ENCODE results near the gene ATP2A1.
A peak's percentile ranks its signal among the peaks of the same experiment; 100 is the strongest.

The ATP2A1 gene

DNA sequence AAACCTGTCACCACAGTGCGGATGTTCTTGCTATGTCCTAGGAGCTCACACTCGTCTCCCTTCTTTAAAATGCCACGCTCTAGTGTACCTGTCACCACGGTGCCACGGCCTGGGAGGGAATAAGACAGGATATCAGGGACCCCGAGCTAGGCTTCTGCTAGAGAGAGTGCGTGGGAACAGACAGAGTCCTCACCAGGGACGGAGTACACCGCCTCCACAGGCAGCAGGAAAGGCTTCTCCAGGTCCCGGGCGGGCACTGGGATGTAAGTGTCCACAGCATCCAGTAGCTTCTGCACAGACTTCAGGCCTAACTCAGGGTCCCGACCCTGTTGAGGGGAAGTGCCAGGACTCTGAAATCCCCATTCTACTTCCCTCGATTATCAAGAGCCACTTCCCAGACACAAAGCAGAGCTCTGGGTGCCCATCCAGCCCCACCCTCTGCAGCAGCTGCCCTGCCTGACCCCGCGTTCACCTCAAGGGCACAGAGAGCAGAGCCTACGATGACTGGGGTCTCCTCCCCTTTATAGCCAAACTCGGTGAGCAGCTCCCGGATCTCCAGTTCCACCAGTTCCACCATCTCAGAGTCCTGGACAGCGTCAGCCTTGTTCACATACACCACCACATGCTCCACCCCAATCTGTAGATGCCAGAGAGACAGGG lies 33.9 kb upstream of the ATP2A1 start:
- no peak overlapping the region for H3K4me3 ChIP-seq (ENCODE audit: low read depth, low read length)
- TF ChIP-seq, protein P1, sequence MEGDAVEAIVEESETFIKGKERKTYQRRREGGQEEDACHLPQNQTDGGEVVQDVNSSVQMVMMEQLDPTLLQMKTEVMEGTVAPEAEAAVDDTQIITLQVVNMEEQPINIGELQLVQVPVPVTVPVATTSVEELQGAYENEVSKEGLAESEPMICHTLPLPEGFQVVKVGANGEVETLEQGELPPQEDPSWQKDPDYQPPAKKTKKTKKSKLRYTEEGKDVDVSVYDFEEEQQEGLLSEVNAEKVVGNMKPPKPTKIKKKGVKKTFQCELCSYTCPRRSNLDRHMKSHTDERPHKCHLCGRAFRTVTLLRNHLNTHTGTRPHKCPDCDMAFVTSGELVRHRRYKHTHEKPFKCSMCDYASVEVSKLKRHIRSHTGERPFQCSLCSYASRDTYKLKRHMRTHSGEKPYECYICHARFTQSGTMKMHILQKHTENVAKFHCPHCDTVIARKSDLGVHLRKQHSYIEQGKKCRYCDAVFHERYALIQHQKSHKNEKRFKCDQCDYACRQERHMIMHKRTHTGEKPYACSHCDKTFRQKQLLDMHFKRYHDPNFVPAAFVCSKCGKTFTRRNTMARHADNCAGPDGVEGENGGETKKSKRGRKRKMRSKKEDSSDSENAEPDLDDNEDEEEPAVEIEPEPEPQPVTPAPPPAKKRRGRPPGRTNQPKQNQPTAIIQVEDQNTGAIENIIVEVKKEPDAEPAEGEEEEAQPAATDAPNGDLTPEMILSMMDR (IDR thresholded peaks at IDR 0.05; ENCODE audit: low read depth, low read length): no peak

DNA sequence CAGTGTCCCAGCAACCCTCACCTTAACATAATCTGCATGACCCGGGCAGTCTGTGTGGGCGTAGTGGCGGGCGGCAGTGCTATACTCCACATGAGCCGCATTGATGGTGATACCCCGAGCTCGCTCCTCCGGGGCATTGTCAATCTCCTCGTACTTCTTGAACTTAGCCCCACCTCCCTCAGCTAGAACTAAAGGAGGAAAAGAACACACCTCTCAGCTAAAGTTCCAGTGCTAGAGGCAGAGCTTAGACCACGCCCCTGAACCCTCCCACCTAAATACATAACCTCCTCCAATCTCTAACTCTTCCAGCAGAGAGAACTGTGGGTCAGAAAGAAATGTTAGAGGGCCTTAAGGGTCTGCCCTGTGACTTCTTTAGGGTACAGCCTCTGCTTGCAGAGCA lies 33.0 kb upstream of the ATP2A1 start:
- H3K4me3 ChIP-seq (ENCODE audit: low read depth, low read length): peak overlapping the region; percentile 97
- TF ChIP-seq, protein P1 (IDR thresholded peaks at IDR 0.05; ENCODE audit: low read depth, low read length): no peak

DNA sequence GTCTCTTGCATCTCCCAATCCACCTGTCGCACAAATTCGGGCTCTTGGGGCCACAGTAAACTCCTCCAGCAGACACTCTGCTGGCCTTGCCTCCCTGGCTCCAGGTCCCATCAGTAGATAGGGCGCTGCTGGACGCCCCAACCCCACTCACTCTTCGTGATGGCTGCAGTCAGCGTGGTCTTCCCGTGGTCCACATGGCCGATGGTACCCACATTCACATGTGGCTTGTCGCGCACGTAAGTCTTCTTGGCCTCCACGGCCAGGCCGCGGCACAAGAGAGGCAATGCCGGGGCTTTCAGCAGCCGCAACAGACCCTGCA lies 32.6 kb upstream of the ATP2A1 start:
- peak overlapping the region; percentile 97 for H3K4me3 ChIP-seq (ENCODE audit: low read depth, low read length)
- TF ChIP-seq, protein P1 (IDR thresholded peaks at IDR 0.05; ENCODE audit: low read depth, low read length): no peak

DNA sequence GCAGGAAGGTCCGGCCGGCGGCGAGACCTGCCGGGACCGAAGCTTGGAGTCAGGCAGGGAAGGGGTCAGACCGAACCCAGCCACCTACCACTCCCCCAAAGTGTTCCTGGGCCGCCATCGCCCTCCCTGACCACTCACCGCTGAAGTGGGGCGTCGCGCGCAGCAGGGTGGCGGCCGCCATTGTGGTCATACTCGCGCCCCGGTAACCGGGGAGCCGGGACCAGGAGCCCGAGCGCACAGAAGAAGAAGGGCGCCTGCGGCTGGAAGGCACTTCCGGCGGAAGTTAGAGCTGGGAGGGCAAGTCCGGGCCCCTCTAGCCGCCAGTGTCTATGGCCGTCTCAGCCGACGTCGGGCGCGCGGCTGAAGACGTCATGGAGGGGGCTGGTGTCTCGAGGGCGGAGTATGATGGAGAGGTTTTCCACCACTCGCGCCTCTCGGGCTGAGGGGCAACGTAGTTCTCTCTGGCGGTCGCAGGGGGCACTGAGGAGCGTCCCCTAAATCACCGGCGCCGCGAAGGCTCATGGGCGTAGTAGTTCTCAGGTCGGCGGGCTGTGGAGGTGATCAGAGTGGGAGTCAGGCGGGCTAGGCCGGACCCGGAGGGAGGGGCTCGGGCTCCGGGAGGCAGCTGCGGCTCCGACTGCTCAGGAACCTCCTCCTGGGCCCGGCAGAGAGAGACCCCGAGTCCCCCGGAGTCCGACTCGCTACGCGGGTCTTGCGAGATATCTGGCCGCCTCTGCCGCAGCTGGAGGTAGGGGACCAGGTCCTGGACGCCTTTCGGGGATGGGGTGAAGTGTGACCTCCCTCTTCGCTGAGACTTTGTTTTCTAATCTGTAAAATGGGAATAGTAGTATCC lies 32.0 kb upstream of the ATP2A1 start, which contains the start of gene TUFM:
Gene TUFM, minus strand, starts transcription at position 269 of the 853 bp plus-strand sequence. Its CDS starts 79 bp downstream, at position 190.
- TF ChIP-seq, protein P1 (IDR thresholded peaks at IDR 0.05; ENCODE audit: low read depth, low read length): peak; percentile 52; the same call in 1 of the 2 replicates
- peak within 1 kb of the TSS; percentile 97 for H3K4me3 ChIP-seq (ENCODE audit: low read depth, low read length)

DNA sequence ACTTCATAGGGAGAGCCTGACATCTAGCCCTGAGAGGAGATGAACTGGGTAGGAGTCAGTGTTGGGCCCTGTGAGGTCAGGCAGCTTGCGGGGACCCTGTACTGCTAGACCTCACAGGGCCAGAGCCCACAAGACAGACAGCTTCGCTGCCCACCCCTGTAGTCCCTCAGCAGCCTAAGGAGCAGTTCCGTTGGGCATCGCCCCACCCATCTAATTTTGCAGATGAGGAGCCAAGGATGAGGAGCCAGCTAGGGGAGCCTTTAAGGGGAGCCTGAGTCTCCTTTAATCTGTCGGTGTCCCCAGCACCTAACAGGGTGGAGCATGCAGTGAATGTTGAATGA lies 31.4 kb upstream of the ATP2A1 start:
- TF ChIP-seq, protein P1 (IDR thresholded peaks at IDR 0.05; ENCODE audit: low read depth, low read length): no peak
- peak overlapping the region; percentile 97 for H3K4me3 ChIP-seq (ENCODE audit: low read depth, low read length)

DNA sequence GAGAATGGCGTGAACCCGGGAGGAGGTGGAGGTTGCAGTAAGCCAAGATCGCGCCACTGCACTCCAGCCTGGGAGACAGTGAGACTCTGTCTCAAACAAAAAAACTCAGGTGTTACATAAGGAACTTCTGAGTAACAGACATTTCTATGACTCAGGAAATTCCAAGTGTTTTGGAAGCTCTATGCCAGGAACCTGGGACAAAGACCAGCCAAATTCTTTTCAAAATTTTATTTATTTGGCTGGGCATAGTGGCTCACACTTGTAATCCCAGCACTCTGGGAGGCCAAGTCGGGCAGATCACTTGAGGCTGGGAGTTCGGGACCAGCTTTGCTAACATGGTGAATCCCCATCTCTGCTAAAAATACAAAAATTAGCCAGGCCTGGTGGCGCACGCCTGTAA lies 19.9 kb upstream of the ATP2A1 start:
- TF ChIP-seq, protein P1 (IDR thresholded peaks at IDR 0.05; ENCODE audit: low read depth, low read length): no peak
- H3K4me3 ChIP-seq (ENCODE audit: low read depth, low read length): no peak overlapping the region

DNA sequence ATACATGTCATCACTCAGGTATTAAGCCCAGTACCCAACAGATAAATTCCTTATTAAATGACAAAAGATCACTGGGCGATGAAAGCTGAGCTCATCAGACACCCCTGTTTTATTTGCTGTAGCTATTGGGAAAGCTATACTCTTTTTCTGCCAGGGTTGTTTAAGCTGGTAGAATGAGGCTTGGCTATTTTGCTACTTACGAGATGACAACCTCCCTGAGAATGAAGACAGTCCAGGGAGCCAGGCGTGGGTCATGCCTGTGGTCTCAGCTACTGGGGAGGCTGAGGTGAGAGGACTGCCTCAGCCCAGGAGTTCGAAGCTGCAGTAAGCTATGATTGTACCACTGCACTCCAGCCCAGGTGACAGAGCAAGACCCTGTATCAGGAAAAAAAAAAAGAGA lies 19.0 kb upstream of the ATP2A1 start:
- H3K4me3 ChIP-seq (ENCODE audit: low read depth, low read length): no peak overlapping the region
- TF ChIP-seq, protein P1 (IDR thresholded peaks at IDR 0.05; ENCODE audit: low read depth, low read length): no peak
